HG02981 (cell line): ENCODE data around the gene OR51A7.
"Not testable (repeated sequence)": the region's sequence is repeated elsewhere in the genome, so short reads cannot be mapped to it uniquely, and the experiment has no call there.

ENCODE experiments used
- ATAC-seq: cut with Tn5 transposase; IDR thresholded peaks from one replicate; pipeline ENCODE4 v1.9.1; 2021; ENCODE audit warnings: mild to moderate bottlenecking, moderate library complexity; ENCODE audit not compliant: unreplicated experiment

The OR51A7 gene

GRCh38 chr11:4903484-4903883, at the start of gene OR51A7:
Gene OR51A7, plus strand, starts transcription at chr11:4903783. Its CDS starts 3,587 bp downstream, at chr11:4907370.
- ATAC-seq = no peak

- ATAC-seq = not testable (repeated sequence)
Observed at GRCh38 chr11:4854286-4854685, 49.3 kb upstream of the OR51A7 start.

- ATAC-seq = no peak
Observed at GRCh38 chr11:4862447-4863236, 40.9 kb upstream of the OR51A7 start.

GRCh38 chr11:4863876-4864275, 39.7 kb upstream of the OR51A7 start:
- ATAC-seq = no peak

GRCh38 chr11:4865855-4866254, 37.7 kb upstream of the OR51A7 start:
- ATAC-seq = no peak

GRCh38 chr11:4881188-4881587, 22.4 kb upstream of the OR51A7 start:
- no peak for ATAC-seq

- no peak for ATAC-seq
Observed at GRCh38 chr11:4881860-4882500, 21.6 kb upstream of the OR51A7 start, which contains the start of gene OR51T1. Gene OR51T1, plus strand, starts transcription at chr11:4881900. Its CDS starts 0 bp downstream, at chr11:4881900.

GRCh38 chr11:4882543-4882942, 21.0 kb upstream of the OR51A7 start:
- no peak for ATAC-seq

- ATAC-seq = no peak
Observed at GRCh38 chr11:4884361-4884760, 19.2 kb upstream of the OR51A7 start.

GRCh38 chr11:4886186-4886585, 17.4 kb upstream of the OR51A7 start:
- ATAC-seq = no peak

- ATAC-seq = no peak
Observed at GRCh38 chr11:4887591-4887990, 16.0 kb upstream of the OR51A7 start.

- ATAC-seq = no peak
Observed at GRCh38 chr11:4890279-4890678, 13.3 kb upstream of the OR51A7 start.

GRCh38 chr11:4891996-4892640, 11.5 kb upstream of the OR51A7 start:
- ATAC-seq = no peak

- no peak for ATAC-seq
Observed at GRCh38 chr11:4916581-4916980, 13.0 kb downstream of the OR51A7 start.

- no peak for ATAC-seq
Observed at GRCh38 chr11:4919250-4919649, 15.7 kb downstream of the OR51A7 start, which contains the start of gene OR51G2. Gene OR51G2, minus strand, starts transcription at chr11:4919350. Its CDS starts 3,687 bp downstream, at chr11:4915663.

- ATAC-seq = no peak
Observed at GRCh38 chr11:4921796-4922195, 18.2 kb downstream of the OR51A7 start.

- ATAC-seq = no peak
Observed at GRCh38 chr11:4922304-4922703, 18.7 kb downstream of the OR51A7 start.

- no peak for ATAC-seq
Observed at GRCh38 chr11:4924239-4924638, 20.7 kb downstream of the OR51A7 start, which contains the start of gene OR51G1. Gene OR51G1, minus strand, starts transcription at chr11:4924339. Its CDS starts 0 bp downstream, at chr11:4924339.

GRCh38 chr11:4926608-4927007, 23.0 kb downstream of the OR51A7 start:
- ATAC-seq = no peak

- ATAC-seq = no peak
Observed at GRCh38 chr11:4932751-4933150, 29.2 kb downstream of the OR51A7 start.

- ATAC-seq = no peak
Observed at GRCh38 chr11:4936745-4937144, 33.2 kb downstream of the OR51A7 start.

GRCh38 chr11:4947505-4947904, 43.9 kb downstream of the OR51A7 start, which contains the start of gene OR51A4:
Gene OR51A4, minus strand, starts transcription at chr11:4947605. Its CDS starts 505 bp downstream, at chr11:4947100.
- no peak for ATAC-seq
